HG03039 (cell line): ENCODE measurements around the gene AGA.
A peak's percentile ranks its signal among the peaks of the same experiment; 100 is the strongest.

Source experiments
- ATAC-seq: cut with Tn5 transposase; IDR thresholded peaks from one replicate; pipeline ENCODE4 v1.9.1; 2021; ENCODE audit warnings: mild to moderate bottlenecking, moderate library complexity; ENCODE audit not compliant: unreplicated experiment

Gene AGA

DNA sequence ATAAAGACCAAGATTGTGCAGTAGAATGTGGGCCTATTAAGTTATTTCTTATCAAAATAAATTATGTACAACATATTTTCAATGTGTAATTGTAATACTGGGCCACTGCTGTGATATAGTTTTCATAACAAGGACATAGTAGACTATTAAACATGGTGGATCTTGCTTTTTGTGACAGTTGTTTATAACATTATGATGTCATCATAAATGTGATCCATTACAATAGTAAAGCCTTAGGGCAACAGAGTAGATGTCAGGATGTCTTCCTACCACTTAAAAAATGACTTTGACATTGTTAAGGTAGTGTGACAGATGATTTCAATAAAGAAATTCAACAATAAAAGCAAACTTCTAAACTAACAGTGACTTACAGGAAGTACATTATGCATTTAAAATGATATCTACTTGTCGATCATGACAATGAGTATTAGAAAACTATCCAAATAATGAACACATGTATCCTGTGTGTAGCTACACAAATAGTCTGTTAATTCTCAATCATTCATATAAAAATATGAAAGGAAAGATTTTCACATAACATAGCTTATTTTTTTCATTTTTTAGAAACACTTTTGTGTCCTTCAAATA, 5.3 kb upstream of the AGA start:
- no peak for ATAC-seq

DNA sequence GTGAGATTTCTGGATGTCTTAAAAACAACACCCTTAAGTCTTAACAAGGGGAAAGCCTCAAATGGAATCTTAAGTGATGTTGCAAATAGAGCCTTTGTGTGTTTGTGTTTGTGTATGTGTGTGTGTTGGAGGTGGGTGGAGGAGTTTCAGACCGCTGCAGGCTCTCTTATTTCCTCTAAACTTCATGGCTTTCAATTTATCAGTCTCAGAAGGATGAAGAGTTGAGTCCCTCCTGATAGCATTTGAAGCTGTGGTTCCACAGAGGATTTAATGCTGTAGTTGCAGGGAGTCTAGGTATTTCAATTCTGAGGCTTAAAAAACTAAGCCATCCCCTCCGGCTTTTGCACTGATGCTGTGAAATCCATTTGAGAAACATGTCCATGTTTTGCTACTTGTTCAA, 4.3 kb upstream of the AGA start:
- no peak for ATAC-seq

DNA sequence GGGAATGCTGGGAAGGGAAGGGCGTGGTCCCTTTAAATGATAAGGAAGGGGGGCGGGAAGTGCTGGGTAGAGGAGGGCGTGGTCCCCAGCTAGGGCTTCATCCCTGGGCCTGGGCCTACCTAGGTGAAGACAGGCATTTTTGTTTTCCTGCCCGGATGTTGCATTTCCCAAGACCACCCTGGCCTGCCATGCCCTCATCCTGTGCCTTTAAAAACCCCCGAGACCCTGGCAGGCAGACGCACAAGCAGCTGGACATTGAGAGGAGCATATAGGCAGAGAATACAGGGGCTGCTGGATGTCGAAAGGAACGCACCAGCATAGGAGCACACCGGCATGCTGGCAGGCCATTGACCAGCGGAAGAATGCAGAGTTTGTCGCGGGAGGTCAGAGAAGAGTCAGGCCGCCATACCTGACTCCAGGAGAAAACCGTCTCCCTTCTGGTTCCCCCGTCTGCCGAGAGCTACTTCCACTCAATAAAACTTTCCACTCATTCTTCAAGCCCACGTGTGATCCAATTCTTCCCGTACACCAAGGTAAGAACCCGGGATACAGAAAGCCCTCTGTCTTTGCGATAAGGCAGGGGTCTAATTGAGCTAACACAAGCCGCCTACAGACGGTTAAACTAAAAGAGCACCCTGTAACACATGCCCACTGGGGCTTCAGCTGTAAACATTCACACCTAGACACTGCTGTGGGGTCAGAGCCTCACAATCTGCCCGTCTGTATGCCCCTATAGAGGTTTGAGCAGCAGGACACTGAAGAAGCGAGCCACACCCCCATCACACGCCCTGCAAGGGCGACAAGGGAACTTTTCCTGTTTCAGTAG, 2.9 kb upstream of the AGA start:
- no peak for ATAC-seq

DNA sequence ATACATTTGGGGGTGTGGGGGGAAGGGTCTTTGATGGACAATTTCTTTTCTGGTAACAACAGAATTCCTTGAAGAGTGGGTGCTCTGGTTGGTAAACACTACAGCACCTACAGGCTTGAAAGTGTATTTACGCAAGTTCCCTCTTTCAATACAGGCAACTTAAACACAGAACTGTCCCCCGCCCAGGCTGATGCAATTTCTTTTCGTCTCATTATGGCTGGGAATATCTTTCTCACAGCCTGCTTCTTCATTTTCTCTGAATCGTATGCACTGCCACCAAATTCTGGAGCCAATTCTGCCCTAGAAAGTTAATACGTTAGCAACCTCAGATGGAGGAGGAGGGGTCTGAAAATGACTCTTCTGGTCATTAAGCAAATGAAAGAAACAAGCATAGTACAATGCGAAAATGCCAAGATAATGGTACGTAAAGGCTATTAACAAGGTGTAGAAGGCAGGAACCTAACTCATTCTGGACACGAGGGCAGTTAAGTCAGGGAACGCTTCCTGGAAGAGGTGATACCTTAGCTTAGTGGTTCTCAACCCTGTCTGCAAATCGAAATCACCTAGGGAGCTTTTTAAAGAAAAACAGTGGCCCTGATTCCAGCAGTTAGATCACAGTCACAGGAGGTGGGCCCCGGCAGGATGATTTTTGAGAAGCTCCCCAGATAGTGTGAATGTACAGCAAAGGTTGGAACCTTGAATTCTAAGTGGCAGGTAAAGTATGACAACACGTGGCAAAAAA, 1.0 kb downstream of the AGA start:
- peak; percentile 28 for ATAC-seq

DNA sequence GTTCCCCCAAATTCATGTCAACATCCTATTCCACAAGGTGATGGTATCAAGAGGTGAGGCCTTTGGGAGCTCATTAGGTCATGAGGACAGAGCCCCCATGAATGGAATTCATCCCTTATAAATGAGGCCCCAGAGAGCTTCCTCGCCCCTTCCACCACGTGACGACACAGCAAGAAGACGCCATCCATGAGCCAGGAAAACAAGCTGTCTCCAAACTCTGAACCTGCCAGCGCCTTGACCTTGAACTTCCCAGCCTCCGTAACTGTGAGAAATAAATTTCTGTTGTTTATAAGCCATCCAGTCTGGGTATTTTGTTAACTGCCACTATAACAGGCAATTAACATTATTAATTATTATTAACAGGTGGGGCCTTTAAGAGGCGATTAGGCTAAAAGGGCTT, 5.8 kb downstream of the AGA start:
- ATAC-seq, result no peak

DNA sequence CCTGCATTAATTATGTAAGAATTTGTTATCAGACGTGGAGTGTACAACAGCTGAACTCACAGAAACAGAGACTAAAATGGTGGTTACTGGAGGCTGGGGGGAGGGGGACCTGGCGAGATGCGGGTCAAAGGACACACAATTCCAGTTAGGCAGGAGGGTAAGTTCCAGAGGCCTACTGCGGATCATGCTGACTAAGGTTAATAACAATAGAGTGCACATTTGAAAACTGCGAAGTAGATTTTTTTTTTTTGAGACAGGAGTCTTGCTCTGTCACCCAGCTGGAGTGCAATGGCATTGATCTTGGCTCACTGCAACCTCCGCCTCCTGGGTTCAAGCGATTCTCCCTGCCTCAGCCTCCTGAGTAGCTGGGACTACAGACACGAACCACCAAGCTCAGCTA, 7.6 kb downstream of the AGA start:
- no peak for ATAC-seq

DNA sequence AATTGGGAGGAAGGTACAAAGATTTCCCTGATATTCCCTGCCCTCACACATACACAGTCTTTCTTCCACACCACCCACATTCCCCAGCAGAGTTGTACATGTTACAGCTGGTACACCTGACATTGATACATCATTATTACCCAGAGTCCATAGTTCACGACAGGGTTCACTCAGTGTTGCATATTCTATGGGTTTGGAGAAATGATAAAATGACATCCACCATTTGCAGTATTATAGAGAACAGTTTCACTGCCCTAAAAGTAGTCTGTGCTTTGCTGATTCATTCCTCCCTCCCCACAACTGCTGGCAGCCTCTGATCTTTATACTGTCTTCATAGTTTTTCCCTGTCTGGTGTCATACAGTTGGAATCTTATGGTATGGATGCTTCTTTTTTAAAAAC, 15.0 kb downstream of the AGA start:
- ATAC-seq, result no peak

DNA sequence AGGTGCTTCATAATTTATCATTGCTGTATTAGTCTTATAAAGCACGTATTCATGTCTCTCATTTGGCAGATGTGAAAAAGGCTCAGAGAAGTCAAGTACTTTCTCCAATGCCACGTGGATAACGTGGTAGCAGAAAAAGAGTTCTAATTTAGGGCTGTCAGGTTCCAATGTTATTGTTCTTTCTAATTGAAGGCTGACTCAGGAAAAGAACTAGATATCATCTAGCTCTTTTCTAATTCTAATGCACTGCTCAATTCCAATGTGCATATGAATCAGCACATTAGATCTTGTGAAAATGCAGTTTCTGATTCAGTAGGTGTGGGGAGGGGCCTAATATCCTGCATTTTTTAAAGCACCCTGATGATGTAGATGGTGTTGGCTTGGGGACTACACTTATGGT, 22.8 kb downstream of the AGA start:
- no peak for ATAC-seq

- no peak for ATAC-seq
These were observed 28.6 kb downstream of the AGA start for GRCh38 chr4:177413656-177414055.

GRCh38 chr4:177413076-177413475, 29.2 kb downstream of the AGA start:
- ATAC-seq, result no peak

- no peak for ATAC-seq
These were observed 30.2 kb downstream of the AGA start for GRCh38 chr4:177411996-177412395.

GRCh38 chr4:177410566-177410965, 31.7 kb downstream of the AGA start:
- no peak for ATAC-seq

- no peak for ATAC-seq
These were observed 34.2 kb downstream of the AGA start for GRCh38 chr4:177408023-177408422.

DNA sequence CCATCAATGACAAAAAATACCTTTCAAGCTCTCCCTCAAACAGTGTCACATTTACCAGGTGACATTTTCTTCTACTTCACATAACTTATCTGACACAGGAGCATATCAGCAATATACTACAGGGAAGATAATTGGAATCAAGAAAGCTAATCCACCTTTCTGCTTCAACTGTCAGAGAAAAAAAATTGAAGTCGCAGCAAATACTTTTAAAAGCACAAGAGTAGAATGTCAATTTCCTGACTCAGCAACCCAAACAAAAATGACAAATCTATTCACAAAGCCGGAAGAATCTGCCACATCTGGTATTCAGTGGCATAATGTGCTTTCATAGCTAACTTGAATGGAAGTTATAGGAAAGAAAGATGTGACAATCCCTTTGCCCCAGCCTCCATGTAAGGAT, 36.7 kb downstream of the AGA start:
- ATAC-seq, result no peak

- no peak for ATAC-seq
These were observed 37.3 kb downstream of the AGA start for GRCh38 chr4:177404986-177405385.

DNA sequence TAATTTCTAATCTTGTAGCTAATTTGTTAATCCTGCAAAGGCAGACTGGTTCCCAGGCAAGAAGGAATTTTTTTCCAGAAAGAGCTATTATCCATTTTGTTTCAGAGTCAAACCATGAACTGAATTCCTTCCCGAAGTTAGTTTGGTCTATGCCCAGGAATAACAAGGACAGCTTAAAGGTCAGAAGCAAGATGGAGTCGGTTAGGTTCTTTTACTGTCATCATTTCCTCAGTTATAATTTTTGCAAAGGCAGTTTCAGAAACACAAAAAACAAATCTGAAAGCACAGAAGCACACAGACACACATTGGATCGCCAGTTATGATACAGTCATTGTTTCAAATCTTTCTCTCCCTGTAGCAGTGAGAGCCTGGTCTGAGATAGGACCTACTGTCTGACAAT, 37.9 kb downstream of the AGA start:
- no peak for ATAC-seq

DNA sequence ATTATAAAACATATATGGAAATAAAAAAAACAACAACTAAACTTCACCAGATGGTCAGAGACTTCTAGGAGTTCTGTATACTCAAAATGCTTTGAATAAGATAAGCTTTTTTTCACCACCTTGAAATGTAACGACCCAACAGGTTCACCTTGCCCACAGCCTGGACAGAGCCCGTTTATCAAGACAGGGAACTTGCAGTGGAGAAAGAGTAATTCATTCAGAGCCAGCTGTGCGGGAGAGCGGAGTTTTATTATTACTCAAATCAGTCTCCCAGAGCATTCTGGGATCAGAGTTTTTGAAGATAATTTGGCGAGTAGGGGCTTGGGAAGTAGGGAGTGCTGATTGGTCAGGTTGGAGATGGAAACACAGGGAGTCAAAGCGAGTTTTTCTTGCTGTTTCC, 38.5 kb downstream of the AGA start:
- no peak for ATAC-seq

- ATAC-seq, result no peak
These were observed 40.5 kb downstream of the AGA start for GRCh38 chr4:177401658-177402273.

DNA sequence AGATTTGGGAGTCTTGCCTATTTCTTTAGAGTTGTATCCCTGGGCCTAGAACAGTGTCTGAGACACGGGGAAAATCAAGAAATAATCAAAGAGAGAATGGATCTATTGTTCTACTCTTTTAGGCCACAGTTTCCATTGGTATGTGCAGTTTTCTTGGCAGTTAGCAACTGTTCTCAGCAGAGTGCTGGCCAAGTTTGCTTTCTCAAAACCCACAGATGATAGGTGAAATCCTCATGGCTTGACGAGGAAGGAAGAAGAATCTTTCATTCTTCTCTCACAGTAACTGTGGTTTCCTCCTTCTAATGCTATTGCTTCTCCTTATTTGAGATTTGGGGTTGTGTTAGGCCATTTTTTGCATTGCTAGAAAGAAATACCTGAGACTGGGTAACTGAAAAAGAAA, 42.2 kb downstream of the AGA start:
- ATAC-seq, result no peak

GRCh38 chr4:177396352-177396751, 45.9 kb downstream of the AGA start:
- ATAC-seq, result no peak

- no peak for ATAC-seq
These were observed 49.0 kb downstream of the AGA start for GRCh38 chr4:177393236-177393635.

DNA sequence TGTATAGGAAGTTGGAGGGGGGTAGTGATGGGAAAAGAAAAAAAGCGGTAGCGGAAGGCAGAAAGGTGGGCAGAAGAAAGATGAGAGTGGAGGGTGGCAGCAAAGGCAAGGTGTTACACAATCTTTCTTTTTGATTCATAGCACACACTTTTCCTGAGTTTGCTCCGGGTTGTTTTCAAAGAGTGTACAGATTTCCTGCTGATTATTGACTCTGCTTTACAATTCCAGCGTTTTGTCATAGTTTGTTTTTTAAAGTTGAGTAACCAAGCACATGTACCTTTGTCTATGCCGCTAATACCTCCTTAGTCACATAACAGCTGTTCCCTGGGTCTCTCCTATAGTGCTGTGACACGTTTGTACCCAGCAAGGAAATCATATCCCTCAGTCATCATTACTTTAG, 50.3 kb downstream of the AGA start:
- ATAC-seq, result no peak
